HG03442 (cell line): ENCODE results near the gene MTREX.

ENCODE experiments used
- ATAC-seq: cut with Tn5 transposase; IDR thresholded peaks from one replicate; pipeline ENCODE4 v1.9.1; 2021; ENCODE audit warnings: mild to moderate bottlenecking, moderate library complexity; ENCODE audit not compliant: unreplicated experiment

The MTREX gene

DNA sequence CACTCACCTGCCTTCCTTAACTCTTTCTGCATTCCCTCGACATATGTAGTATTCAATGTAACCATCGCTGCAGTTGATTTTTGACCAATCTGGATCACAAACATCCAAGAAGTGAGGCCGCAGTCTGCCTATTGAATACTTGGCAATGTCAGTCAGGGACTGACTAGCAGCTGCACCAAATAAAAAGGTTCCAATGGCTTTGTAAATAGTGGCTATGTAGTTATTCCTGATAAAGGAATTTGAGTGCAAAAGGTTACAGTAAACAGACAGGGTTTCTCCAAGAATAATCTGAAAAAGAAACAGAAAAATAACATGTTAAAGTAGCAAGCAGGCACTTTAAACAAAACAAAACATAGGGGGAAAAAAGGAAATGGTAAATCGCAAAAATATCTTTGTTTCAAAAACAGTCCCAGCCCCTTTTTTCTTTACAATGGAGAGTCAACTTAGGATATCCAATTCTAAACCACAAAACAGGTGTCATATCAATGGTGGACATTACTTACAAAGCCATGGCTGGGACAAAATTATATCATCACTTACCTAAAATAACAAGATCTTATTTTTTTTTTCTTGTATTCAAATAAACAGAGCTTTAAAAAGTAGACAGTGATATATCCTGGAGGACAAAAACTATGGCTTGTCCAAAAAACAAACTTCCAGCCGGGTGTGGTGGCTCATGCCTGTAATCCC lies 160.2 kb downstream of the MTREX start:
- ATAC-seq: no peak

DNA sequence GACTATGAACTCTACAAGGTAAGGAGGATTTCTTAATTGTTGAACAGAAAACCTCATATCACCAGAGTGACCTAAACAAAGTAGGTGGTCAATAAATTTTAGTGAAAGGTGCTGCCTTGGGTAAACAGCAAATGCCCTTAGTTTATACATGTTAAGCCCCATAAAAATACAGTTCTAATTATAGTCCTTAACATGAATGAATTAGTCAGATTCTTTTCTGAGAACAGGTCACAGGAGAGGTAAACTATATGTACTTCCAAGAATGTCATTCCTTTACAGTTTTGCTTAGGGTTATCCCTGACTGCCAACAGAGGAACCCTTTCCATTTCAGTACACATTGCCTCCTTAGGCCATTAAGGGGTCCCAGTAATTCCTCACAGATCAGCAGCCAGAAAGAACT lies 162.1 kb downstream of the MTREX start:
- no peak for ATAC-seq

DNA sequence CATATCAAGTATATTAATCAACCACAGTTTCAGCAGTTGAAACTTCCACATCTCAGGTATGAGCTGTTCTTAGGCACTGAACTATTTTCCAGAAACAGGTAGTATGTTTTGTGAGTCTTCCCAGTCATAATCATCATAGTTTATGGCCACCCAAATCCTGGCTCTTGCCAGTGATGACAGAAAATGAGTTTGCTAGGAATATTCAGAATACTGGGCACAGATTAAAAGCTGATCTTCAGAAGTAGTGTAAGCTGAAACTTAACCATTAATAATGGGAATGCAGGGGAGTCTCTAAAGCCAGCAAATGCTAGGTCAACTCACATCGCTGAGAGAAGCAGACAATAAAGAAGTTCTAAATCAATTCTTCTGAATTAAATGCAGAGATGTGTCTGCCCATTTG lies 162.5 kb downstream of the MTREX start:
- ATAC-seq: no peak

DNA sequence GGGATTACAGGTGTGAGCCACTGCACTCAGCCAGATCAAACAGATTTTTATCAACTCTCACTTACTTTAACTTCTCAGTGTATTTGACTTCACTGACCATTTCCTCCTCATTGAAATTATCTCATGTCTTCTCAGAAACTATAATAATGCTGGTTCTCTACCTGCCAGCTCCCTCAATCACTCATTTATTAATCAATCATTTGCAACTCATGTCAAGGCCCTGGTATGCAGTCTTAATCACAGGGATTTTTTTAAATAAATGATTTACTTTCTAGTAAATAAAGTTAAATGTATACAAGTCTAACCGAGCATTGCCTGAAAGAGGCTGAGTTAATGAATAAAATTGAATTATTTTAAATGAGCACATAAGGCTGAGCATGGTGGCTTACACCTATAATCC lies 163.7 kb downstream of the MTREX start:
- no peak for ATAC-seq

DNA sequence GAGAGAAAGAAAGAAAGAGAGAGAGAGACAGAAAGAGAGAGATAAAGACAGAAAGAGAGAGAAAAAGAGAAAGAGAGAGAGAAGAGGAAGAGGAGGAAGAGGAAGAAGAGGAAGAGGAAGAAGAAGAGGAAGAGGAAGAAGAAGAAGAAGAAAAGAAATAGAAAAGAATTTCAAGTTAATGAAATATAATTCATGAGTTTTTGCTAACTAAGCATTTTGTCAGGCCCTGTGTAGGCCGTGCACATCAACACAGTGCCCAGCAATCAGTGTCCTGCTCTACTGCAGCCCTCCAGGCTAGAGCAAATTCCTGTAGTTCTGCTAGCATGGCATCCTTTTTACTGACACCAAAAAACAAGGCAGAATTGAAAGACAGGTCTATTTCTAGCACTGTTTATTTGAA lies 164.9 kb downstream of the MTREX start:
- no peak for ATAC-seq
